HG03175 (cell line): ENCODE results near the gene H2BK1.

ENCODE experiments used
- ATAC-seq: cut with Tn5 transposase; IDR thresholded peaks from one replicate; pipeline ENCODE4 v1.9.1; 2021; ENCODE audit warnings: mild to moderate bottlenecking, moderate library complexity; ENCODE audit not compliant: unreplicated experiment

Gene H2BK1

GRCh38 chr7:151179946-151180345 is 30.3 kb downstream of the H2BK1 start:
- no peak for ATAC-seq

- no peak for ATAC-seq
Observed at GRCh38 chr7:151179287-151179860, 30.9 kb downstream of the H2BK1 start.

GRCh38 chr7:151178831-151179230 is 31.5 kb downstream of the H2BK1 start:
- no peak for ATAC-seq

GRCh38 chr7:151178236-151178635 is 32.1 kb downstream of the H2BK1 start:
- no peak for ATAC-seq

GRCh38 chr7:151177310-151177709 is 33.0 kb downstream of the H2BK1 start:
- no peak for ATAC-seq

GRCh38 chr7:151176401-151176800 is 33.9 kb downstream of the H2BK1 start:
- no peak for ATAC-seq

- ATAC-seq = no peak
Observed at GRCh38 chr7:151175793-151176311, 34.4 kb downstream of the H2BK1 start.

GRCh38 chr7:151175047-151175792 is 35.1 kb downstream of the H2BK1 start:
- ATAC-seq = no peak

- no peak for ATAC-seq
Observed at GRCh38 chr7:151174246-151175046, 35.8 kb downstream of the H2BK1 start.

- ATAC-seq = no peak
Observed at GRCh38 chr7:151173386-151174245, 36.7 kb downstream of the H2BK1 start.

GRCh38 chr7:151172273-151173141 is 37.8 kb downstream of the H2BK1 start:
- peak; percentile 69 for ATAC-seq

GRCh38 chr7:151168787-151169162 is 41.5 kb downstream of the H2BK1 start:
- ATAC-seq = no peak

GRCh38 chr7:151168003-151168786 is 42.1 kb downstream of the H2BK1 start:
- no peak for ATAC-seq

GRCh38 chr7:151167197-151167961 is 42.9 kb downstream of the H2BK1 start, which contains the start of gene GBX1:
GBX1 (minus strand) TSS chr7:151167694; CDS start chr7:151167548, 146 bp downstream.
- no peak for ATAC-seq

- ATAC-seq = no peak
Observed at GRCh38 chr7:151166629-151167196, 43.6 kb downstream of the H2BK1 start.

- ATAC-seq = no peak
Observed at GRCh38 chr7:151161757-151162156, 48.5 kb downstream of the H2BK1 start.
